Calu3 (cell line): ENCODE measurements around the gene RAPSN. TPM values are rescaled to one million over a fixed set of nuclear protein-coding genes. Genes with fewer than 3 reads are reported as not detected.

Source experiments
- BruUV-seq: library from RNA; stranded (reverse); fragments of 400-500 nt; replicated peaks from 2 replicates; lab custom pipeline; 2021; lab: Mats Ljungman, UMichigan
- CTCF ChIA-PET: fragments of 300-600 bp; sonication (Branson Sonifier 250); formaldehyde crosslinking; loops from one replicate; lab custom pipeline; 2022; ENCODE audit warnings: antibody characterized with exemption; lab: Charles Lee
- DNase-seq: peaks from one replicate; pipeline ENCODE4 v3.0.0; 2022
- H3K27ac Mint-ChIP-seq: one replicate; pipeline ENCODE4 v1.8.0; 2022; ENCODE audit warnings: mixed read lengths; ENCODE audit not compliant: unreplicated experiment
- H3K27me3 Mint-ChIP-seq: one replicate; pipeline ENCODE4 v1.8.0; 2022; ENCODE audit warnings: mixed read lengths; ENCODE audit not compliant: unreplicated experiment
- H3K36me3 Mint-ChIP-seq: one replicate; pipeline ENCODE4 v1.8.0; 2022; ENCODE audit warnings: mild to moderate bottlenecking, moderate library complexity, mixed read lengths; ENCODE audit not compliant: insufficient read depth, unreplicated experiment
- H3K4me1 Mint-ChIP-seq: one replicate; pipeline ENCODE4 v1.8.0; 2022; ENCODE audit warnings: mild to moderate bottlenecking, low read depth, mixed read lengths; ENCODE audit not compliant: unreplicated experiment
- H3K4me3 Mint-ChIP-seq: one replicate; pipeline ENCODE4 v1.8.0; 2022; ENCODE audit warnings: mild to moderate bottlenecking, low read depth, moderate library complexity, mixed read lengths; ENCODE audit not compliant: unreplicated experiment
- H3K9me3 Mint-ChIP-seq: one replicate; pipeline ENCODE4 v1.8.0; 2022; ENCODE audit warnings: low read depth, mixed read lengths; ENCODE audit not compliant: unreplicated experiment
- intact Hi-C: fragments of 100-400 bp; cut with micrococcal nuclease; formaldehyde crosslinking; loops from one replicate; pipeline ENCODE4 v1.10.0; 2022; ENCODE audit not compliant: unreplicated experiment
- total RNA-seq: library from RNA; stranded (reverse); gene quantifications from 2 replicates; pipeline ENCODE4 v1.2.3, GENCODE V29; 2022
- TF ChIP-seq, protein P1 (sequence below): fragments of 200-600 bp; IDR thresholded peaks from one replicate; pipeline ENCODE4 v1.8.0; 2022; ENCODE audit warnings: antibody characterized with exemption; ENCODE audit not compliant: unreplicated experiment

RAPSN gene
- total RNA-seq, 1 experiment from 2014 or later: 1.8 TPM

GRCh38 chr11:47395223-47396048, 53.5 kb downstream of the RAPSN start:
- Mint-ChIP-seq H3K4me3 (no peak overlapping the region), H3K27me3 (peaks cover 6% of the 10 kb centered on the region), H3K36me3 (no peaks in the 10 kb centered on the region), H3K9me3 (no peaks in the 10 kb centered on the region), H3K4me1 (no peaks in the 10 kb centered on the region), H3K27ac (no peak overlapping the region)
- no peak for DNase-seq
- CTCF ChIA-PET: no interaction called here
- intact Hi-C loops: no loop called here
- TF ChIP-seq, protein P1, sequence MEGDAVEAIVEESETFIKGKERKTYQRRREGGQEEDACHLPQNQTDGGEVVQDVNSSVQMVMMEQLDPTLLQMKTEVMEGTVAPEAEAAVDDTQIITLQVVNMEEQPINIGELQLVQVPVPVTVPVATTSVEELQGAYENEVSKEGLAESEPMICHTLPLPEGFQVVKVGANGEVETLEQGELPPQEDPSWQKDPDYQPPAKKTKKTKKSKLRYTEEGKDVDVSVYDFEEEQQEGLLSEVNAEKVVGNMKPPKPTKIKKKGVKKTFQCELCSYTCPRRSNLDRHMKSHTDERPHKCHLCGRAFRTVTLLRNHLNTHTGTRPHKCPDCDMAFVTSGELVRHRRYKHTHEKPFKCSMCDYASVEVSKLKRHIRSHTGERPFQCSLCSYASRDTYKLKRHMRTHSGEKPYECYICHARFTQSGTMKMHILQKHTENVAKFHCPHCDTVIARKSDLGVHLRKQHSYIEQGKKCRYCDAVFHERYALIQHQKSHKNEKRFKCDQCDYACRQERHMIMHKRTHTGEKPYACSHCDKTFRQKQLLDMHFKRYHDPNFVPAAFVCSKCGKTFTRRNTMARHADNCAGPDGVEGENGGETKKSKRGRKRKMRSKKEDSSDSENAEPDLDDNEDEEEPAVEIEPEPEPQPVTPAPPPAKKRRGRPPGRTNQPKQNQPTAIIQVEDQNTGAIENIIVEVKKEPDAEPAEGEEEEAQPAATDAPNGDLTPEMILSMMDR: no peak
- no TSS peak for BruUV-seq

DNA sequence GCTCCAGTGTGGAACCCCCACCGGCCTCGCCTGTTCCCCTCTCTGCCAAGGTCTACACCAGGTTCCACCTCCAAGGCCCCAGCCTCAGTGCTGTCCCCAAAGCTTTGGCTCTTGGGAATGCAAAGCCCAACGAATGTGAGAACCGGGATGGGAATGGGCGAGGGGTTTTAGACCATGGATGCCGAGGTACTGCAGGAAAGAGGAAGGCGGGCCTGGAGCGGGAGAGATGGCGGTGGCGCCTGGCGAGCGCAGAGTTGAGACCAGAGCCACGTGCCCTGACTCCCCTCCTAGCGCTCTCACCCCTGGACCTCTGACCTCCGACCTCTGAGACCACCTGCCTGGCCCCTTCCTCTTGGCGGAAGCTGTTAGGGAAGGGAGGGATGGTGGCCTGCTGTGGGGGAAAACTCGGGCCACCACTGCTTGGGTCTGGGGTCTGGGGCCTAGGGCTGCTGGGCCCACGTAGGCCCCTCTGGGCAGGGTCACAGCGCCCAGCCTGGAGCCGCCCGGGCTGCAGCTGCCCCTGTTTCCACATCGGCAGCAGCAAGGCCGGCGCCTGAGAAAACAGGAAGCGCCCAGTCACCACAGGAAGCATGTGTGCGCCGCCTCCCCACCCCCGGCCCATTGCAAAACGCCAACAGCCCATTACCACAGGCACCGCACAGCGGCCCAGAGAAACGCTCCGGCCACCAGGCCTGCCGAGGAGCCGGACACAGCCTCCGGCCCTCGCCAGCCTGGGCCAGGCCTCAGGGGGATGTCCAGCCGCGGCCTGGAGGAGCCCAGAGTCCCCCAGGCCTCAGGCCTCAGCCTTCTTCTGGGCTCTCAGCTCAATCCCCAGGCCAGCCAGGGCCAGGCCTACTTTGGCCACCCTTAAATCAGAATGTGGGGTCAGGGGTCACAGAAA, 54.4 kb downstream of the RAPSN start:
- Mint-ChIP-seq H3K27me3 (peaks cover 2% of the 10 kb centered on the region), H3K4me3 (no peak overlapping the region), H3K9me3 (no peaks in the 10 kb centered on the region), H3K27ac (no peak overlapping the region), H3K36me3 (no peaks in the 10 kb centered on the region), H3K4me1 (no peaks in the 10 kb centered on the region)
- DNase-seq: no peak
- BruUV-seq: no TSS peak
- intact Hi-C loops: no loop called here
- TF ChIP-seq, protein P1: no peak
- CTCF ChIA-PET: no interaction called here

DNA sequence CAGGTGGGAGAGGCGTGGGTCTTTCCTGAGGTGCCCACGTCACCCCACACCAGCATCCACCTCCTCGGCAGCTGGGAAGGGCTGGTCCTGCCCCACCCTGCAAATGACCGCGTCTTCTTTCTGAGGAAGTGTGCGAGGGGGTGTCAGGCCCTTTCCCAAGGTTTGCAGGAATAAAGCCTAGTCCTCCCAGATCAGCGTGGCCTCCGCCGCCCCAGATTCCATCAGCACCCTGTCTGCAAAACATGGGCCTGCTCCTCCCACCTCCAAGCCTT, 55.0 kb downstream of the RAPSN start:
- intact Hi-C loops: no loop called here
- Mint-ChIP-seq H3K4me1 (no peaks in the 10 kb centered on the region), H3K36me3 (no peaks in the 10 kb centered on the region), H3K27ac (no peak overlapping the region), H3K27me3 (peaks cover 8% of the 10 kb centered on the region), H3K4me3 (no peak overlapping the region), H3K9me3 (no peaks in the 10 kb centered on the region)
- no TSS peak for BruUV-seq
- DNase-seq: no peak
- CTCF ChIA-PET: no interaction called here
- TF ChIP-seq, protein P1: no peak

GRCh38 chr11:47393163-47394049, 55.5 kb downstream of the RAPSN start:
- Mint-ChIP-seq H3K4me1 (no peaks in the 10 kb centered on the region), H3K4me3 (no peak overlapping the region), H3K27me3 (peaks cover 8% of the 10 kb centered on the region), H3K9me3 (no peaks in the 10 kb centered on the region), H3K27ac (no peak overlapping the region), H3K36me3 (no peaks in the 10 kb centered on the region)
- no peak for DNase-seq
- BruUV-seq: no TSS peak
- CTCF ChIA-PET: no interaction called here
- intact Hi-C loops: no loop called here
- TF ChIP-seq, protein P1: no peak
